ENCODE data around the gene EXOC4.
"Not testable (repeated sequence)": the region's sequence is repeated elsewhere in the genome, so short reads cannot be mapped to it uniquely, and the experiment has no call there.

EXOC4 gene

DNA sequence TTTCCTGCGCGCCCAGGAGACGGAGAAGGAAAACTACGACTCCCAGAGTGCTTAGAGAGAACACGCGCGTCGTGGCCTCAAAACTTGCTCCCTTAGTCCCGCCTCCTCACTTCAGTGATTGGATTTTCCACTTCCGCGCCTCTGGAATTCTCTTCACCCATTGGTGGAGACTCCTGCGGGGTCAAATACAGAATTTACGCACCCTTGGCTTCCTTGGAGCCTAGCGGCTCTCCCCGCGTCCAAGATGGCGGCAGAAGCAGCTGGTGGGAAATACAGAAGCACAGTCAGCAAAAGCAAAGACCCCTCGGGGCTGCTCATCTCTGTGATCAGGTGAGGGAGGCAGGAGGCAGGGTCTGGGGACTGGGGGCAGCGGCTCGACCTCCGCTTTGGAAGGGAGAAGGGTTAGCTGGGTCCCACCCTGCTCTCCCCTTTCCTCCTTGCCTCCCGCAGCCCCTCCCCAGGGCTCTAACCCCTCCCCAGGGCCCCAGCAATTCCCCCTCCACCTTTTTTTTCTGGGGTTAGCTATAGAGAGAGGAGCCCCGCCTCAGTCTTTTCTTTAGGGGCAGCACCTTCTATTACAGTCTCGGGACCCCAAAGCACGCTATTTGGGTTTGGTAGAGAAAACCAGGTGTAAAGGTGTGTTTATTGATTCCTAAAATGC lies at the start of gene EXOC4:
Gene EXOC4 (plus strand): TSS at position 221 of the 661 bp plus-strand sequence.
- peak; percentile 34 to 74 (median 73) for DNase-seq (ENCODE audit: low read depth in 2 of 3, low spot score in 2 of 3)

DNA sequence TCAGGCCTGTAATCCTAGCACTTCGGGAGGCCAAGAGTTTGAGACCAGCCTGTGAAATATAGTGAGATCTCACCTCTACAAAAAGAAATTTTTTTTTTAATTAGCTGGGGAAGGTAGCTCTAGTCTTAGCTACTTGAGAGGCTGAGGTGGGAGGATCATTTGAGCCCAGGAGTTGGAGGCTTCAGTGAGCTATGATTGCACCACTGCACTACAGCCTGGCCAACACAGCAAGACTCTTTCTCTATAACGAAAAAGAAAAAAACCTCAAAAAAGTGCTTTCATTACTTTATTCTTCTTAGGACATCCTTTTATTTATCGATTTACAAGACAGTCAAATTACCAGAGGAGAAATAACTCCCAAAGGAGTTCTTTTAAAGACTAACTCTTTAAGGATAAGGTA lies 49.4 kb upstream of the EXOC4 start:
- no peak for DNase-seq (ENCODE audit: low read depth in 2 of 3, low spot score in 2 of 3)

DNA sequence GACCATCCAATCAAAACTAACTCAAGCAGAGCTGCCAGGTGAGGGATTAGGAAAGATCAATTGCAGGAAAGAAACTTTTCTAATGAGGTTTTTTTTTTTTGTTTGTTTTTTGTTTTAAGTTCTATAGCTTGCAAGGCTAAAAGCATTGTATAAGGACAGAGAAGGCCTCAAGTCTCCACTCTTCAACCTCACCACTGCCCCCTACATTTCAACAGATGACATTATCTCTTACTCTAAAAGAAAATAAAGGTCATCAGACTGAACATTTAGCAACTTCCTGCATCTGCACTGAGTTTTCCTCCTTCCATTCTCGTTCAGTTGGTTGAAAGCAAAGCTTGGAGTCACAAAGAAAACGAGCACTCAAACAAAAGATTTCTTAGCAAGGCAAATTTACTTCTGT lies 45.2 kb upstream of the EXOC4 start:
- DNase-seq (ENCODE audit: low read depth in 2 of 3, low spot score in 2 of 3): no peak

DNA sequence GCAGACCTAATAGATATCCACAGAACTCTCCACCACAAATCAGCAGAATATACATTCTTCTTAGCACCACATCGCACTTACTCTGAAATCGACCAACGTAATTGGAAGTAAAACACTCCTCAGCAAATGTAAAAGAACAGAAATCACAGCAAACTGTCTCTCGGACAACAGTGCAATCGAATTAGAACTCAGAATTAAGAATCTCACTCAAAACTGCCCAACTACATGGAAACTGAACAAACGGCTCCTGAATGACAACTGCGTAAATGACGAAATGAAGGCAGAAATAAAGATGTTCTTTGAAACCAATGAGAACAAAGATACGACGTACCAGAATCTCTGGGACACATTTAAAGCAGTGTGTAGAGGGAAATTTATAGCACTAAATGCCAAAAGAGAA lies 42.1 kb upstream of the EXOC4 start:
- not testable (repeated sequence) for DNase-seq (ENCODE audit: low read depth in 2 of 3, low spot score in 2 of 3)

- DNase-seq (ENCODE audit: low read depth in 2 of 3, low spot score in 2 of 3): not testable (repeated sequence)
Measured at GRCh38 chr7:133213772-133214171, 39.1 kb upstream of the EXOC4 start.

GRCh38 chr7:133217773-133218172 lies 35.1 kb upstream of the EXOC4 start:
- DNase-seq (ENCODE audit: low read depth in 2 of 3, low spot score in 2 of 3): no peak

GRCh38 chr7:133230591-133231194 lies 22.2 kb upstream of the EXOC4 start:
- peak in 1 of 3 experiments; percentile 27 for DNase-seq (ENCODE audit: low read depth in 2 of 3, low spot score in 2 of 3)

- DNase-seq (ENCODE audit: low read depth in 2 of 3, low spot score in 2 of 3): no peak
Measured at GRCh38 chr7:133233142-133233541, 19.7 kb upstream of the EXOC4 start.

- no peak for DNase-seq (ENCODE audit: low read depth in 2 of 3, low spot score in 2 of 3)
Measured at GRCh38 chr7:133234961-133235875, 17.7 kb upstream of the EXOC4 start.

- DNase-seq (ENCODE audit: low read depth in 2 of 3, low spot score in 2 of 3): no peak
Measured at GRCh38 chr7:133237545-133237944, 15.3 kb upstream of the EXOC4 start.

- no peak for DNase-seq (ENCODE audit: low read depth in 2 of 3, low spot score in 2 of 3)
Measured at GRCh38 chr7:133240302-133240701, 12.6 kb upstream of the EXOC4 start.

- DNase-seq (ENCODE audit: low read depth in 2 of 3, low spot score in 2 of 3): no peak
Measured at GRCh38 chr7:133246558-133246957, 6.3 kb upstream of the EXOC4 start.

- DNase-seq (ENCODE audit: low read depth in 2 of 3, low spot score in 2 of 3): no peak
Measured at GRCh38 chr7:133248901-133249300, 4.0 kb upstream of the EXOC4 start.

DNA sequence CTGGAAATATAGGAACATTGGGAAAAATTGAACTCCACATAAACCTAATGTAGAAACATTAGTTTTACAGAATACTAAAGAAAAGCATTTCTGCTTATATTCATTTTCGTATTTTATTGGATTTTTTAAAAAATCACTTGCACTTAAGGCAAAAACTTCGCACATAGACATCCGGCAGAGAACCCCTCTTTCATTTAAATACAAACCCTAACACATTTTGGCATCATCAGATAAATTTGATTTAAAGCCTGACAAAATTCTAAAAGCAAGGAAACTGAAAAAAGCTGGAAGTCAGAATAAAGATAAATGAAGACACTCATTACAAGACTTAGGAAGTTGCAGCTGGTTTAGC lies 396 bp upstream of the EXOC4 start:
- no peak for DNase-seq (ENCODE audit: low read depth in 2 of 3, low spot score in 2 of 3)

- no peak for DNase-seq (ENCODE audit: low read depth in 2 of 3, low spot score in 2 of 3)
Measured at GRCh38 chr7:133253519-133253875, 619 bp downstream of the EXOC4 start.

DNA sequence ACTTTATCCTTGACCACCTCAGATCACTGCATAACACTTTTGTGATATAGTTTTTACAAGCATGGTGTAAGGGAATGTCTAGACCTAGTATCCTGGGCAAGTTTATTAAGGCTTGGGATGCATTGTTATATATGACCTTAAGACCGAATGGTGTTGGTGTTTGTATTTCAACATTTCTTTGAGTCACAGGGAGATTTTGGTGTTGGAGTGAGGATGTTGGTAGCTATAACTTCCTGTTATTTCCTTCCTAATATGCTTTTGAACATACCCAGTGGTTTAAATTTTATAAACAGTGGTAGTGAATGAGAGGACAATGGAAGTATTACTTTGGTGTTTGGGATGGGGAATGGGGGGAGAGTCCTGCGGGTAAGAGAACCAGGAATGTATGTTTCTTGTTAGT lies 2.6 kb downstream of the EXOC4 start:
- no peak for DNase-seq (ENCODE audit: low read depth in 2 of 3, low spot score in 2 of 3)

- no peak for DNase-seq (ENCODE audit: low read depth in 2 of 3, low spot score in 2 of 3)
Measured at GRCh38 chr7:133258174-133258573, 5.3 kb downstream of the EXOC4 start.

DNA sequence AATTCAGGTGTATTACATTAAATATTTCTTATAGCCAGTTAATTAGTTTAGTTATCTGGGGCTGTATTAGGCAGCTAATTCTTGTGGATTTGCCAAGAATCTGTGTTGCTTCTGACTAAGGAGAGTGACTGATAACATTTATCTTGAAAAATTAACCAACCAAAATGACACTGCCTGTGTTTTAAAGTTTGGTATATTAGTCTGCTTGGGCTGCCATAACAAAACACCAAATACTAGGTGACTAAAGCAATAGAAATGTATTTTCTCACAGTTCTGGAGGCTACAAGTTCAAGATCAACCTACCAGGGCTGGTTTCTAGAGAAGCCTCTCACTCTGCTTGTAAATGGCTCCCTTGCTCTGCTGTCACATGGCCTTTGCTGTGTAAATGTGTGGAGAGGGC lies 12.9 kb downstream of the EXOC4 start:
- no peak for DNase-seq (ENCODE audit: low read depth in 2 of 3, low spot score in 2 of 3)

DNA sequence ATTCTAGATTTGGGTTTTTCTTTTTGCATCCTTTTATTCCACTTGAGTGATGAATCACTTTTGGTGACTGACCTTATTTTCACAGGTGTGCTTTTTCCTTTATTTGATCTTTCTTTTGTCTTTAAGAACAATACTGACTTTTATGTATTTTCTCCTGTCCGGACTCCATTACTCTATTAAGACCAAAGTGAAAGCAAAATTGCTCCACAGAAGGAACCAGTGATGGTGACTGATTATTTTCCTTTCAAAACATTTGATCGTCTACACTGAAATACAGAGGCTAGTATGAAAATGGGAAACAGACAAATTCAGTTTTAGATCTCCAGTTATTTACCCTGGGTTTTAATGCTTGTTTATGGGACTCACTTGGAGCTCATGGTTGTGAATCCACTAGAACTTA lies 15.5 kb downstream of the EXOC4 start:
- DNase-seq (ENCODE audit: low read depth in 2 of 3, low spot score in 2 of 3): no peak

DNA sequence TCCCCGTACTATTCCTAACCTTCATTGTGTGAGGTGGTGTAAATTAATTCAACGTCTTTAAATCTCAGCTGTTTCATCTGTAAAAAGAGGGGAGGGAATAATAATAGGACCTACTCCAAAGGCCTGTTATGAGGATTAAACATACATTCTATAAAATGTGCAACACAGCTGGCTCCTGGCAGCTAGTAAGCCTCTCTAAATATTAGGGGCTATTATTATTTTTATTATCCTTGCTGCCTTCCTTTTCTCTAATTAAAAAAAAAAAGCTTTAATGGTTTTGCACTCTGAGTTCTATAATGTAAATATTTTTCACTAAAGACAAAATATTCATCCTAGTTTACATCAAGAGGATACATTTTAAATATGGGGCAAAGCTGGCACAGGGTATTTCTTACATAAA lies 19.5 kb downstream of the EXOC4 start:
- DNase-seq (ENCODE audit: low read depth in 2 of 3, low spot score in 2 of 3): no peak

DNA sequence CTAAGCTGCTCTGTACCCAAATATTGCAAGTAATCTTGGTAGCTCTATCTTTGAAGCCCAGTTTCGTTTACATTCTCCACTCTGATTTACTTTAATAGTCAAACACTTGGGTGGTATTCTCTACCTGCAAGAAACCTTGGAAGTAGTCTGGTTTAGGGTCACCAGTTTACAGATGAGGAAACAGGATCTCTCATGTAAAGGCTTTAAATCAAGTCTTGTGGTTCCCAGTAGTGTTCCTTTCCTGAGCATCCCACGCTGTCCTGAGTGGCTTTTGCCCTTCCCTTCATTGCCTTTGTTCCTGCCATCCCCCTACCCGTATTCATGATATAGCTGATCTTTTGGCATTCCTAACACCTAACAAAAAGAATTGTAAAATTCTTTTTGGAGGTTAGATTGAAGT lies 20.3 kb downstream of the EXOC4 start:
- DNase-seq (ENCODE audit: low read depth in 2 of 3, low spot score in 2 of 3): no peak

DNA sequence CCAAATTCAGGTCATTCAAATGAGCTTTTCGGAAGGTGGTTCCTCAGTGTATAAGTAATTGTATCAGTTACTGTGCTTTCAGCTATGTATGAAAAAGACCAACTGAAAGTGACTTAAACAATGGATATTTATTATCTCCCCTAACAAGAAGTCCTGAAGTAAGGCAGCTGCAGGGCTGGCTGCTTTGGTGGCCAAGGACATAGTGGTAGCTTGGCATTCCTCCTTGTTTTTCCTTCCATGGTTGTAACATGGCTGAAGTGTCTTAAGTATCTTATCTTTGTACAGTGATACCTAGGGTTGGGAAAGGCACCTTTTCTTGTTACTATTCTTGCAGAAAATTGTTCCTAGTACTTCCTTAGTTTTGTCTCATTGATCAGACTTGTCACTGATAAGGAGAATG lies 21.4 kb downstream of the EXOC4 start:
- no peak for DNase-seq (ENCODE audit: low read depth in 2 of 3, low spot score in 2 of 3)

Data from activated CD8-positive, alpha-beta memory T cell treated with anti-CD3 and anti-CD28 coated beads for 48 hours (primary cell).